NCI-H774 (cell line): Measurements from ENCODE around the gene NUP205.

Experiments used
- DNase-seq: peaks from one replicate; lab custom pipeline; 2025; lab: John Stamatoyannopoulos, UW

Gene NUP205

GRCh38 chr7:135557455-135558336 lies at the start of gene NUP205:
TSS of gene NUP205 (plus strand) at chr7:135557917. CDS start at chr7:135557945, 28 bp downstream.
- peak; percentile 84 for DNase-seq

GRCh38 chr7:135508883-135509588 lies 48.7 kb upstream of the NUP205 start:
- no peak for DNase-seq

GRCh38 chr7:135509589-135509838 lies 48.2 kb upstream of the NUP205 start:
- DNase-seq = no peak

GRCh38 chr7:135509839-135510591 lies 47.7 kb upstream of the NUP205 start, which contains the start of gene CNOT4:
TSS of gene CNOT4 (minus strand) at chr7:135510102. CDS start at chr7:135438331, 71,771 bp downstream.
- peak; percentile 95 for DNase-seq

- no peak for DNase-seq
Measured at GRCh38 chr7:135510592-135511183, 47.0 kb upstream of the NUP205 start.

GRCh38 chr7:135512135-135512887 lies 45.4 kb upstream of the NUP205 start:
- DNase-seq = peak; percentile 20

GRCh38 chr7:135514856-135515255 lies 42.9 kb upstream of the NUP205 start:
- DNase-seq = no peak

GRCh38 chr7:135517060-135517459 lies 40.7 kb upstream of the NUP205 start:
- no peak for DNase-seq

GRCh38 chr7:135518748-135519147 lies 39.0 kb upstream of the NUP205 start:
- no peak for DNase-seq

- DNase-seq = no peak
Measured at GRCh38 chr7:135519233-135519688, 38.5 kb upstream of the NUP205 start.

- no peak for DNase-seq
Measured at GRCh38 chr7:135519871-135520270, 37.8 kb upstream of the NUP205 start.

GRCh38 chr7:135522509-135522908 lies 35.2 kb upstream of the NUP205 start:
- DNase-seq = no peak

GRCh38 chr7:135523146-135523545 lies 34.6 kb upstream of the NUP205 start:
- no peak for DNase-seq

- no peak for DNase-seq
Measured at GRCh38 chr7:135525426-135525825, 32.3 kb upstream of the NUP205 start.

- no peak for DNase-seq
Measured at GRCh38 chr7:135527025-135527424, 30.7 kb upstream of the NUP205 start.

- DNase-seq = no peak
Measured at GRCh38 chr7:135536150-135536549, 21.6 kb upstream of the NUP205 start.

GRCh38 chr7:135537453-135537852 lies 20.3 kb upstream of the NUP205 start:
- DNase-seq = no peak

- DNase-seq = no peak
Measured at GRCh38 chr7:135537905-135538304, 19.8 kb upstream of the NUP205 start.

- no peak for DNase-seq
Measured at GRCh38 chr7:135538376-135538775, 19.3 kb upstream of the NUP205 start.

GRCh38 chr7:135539629-135540028 lies 18.1 kb upstream of the NUP205 start:
- no peak for DNase-seq

- DNase-seq = no peak
Measured at GRCh38 chr7:135541029-135541428, 16.7 kb upstream of the NUP205 start.
